SK-N-SH treated with all-trans-retinoic acid at 6 μM for 48 hours (cell line): ENCODE data around the gene FOXJ2.

Experiments used
- ATAC-seq: fragments of 200-7000 bp; cut with Tn5 transposase; 3 replicates; pipeline ENCODE4 v1.9.1; 2020; ENCODE audit warnings: mild to moderate bottlenecking, moderate library complexity
- ARNTL ChIP-seq: fragments of 450-650 bp; formaldehyde crosslinking; IDR thresholded peaks from 2 replicates; pipeline ENCODE4 v1.5.0; 2020; ENCODE audit warnings: low read depth, mild to moderate bottlenecking, moderate library complexity, borderline replicate concordance
- BACH2 ChIP-seq: fragments of 250-450 bp; sonication (Bioruptor Pico); IDR thresholded peaks from 2 replicates; pipeline ENCODE4 v1.9.0; 2021; ENCODE audit warnings: mild to moderate bottlenecking, borderline replicate concordance
- CREB5 ChIP-seq: fragments of 250-450 bp; sonication (Bioruptor Pico); IDR thresholded peaks from 2 replicates; pipeline ENCODE4 v1.5.1; 2020; ENCODE audit warnings: low read depth, mild to moderate bottlenecking, moderate library complexity
- CSRNP3 ChIP-seq: fragments of 250-450 bp; sonication (Bioruptor Pico); IDR thresholded peaks from 2 replicates; pipeline ENCODE4 v1.5.1; 2021; ENCODE audit warnings: mild to moderate bottlenecking, moderate library complexity
- ESRRG ChIP-seq: fragments of 250-450 bp; sonication (Bioruptor Pico); IDR thresholded peaks from 2 replicates; pipeline ENCODE4 v1.6.1; 2021; ENCODE audit warnings: mild to moderate bottlenecking
- ISL1 ChIP-seq: fragments of 250-450 bp; sonication (Bioruptor Pico); IDR thresholded peaks from 2 replicates; pipeline ENCODE4 v2.1.2; 2022; ENCODE audit warnings: mild to moderate bottlenecking, moderate library complexity
- OSR1 ChIP-seq: fragments of 250-450 bp; sonication (Bioruptor Pico); IDR thresholded peaks from 2 replicates; pipeline ENCODE4 v1.8.0; 2022; ENCODE audit warnings: moderate library complexity, mild to moderate bottlenecking, inconsistent platforms
- PATZ1 ChIP-seq: fragments of 250-450 bp; sonication (Bioruptor Pico); IDR thresholded peaks from 2 replicates; pipeline ENCODE4 v1.8.0; 2020; ENCODE audit warnings: mild to moderate bottlenecking, moderate library complexity, borderline replicate concordance
- POU6F1 ChIP-seq: fragments of 250-450 bp; sonication (Bioruptor Pico); IDR thresholded peaks from 2 replicates; pipeline ENCODE4 v1.8.0; 2021; ENCODE audit warnings: low read depth, mild to moderate bottlenecking, moderate library complexity, borderline replicate concordance
- PPARA ChIP-seq: fragments of 250-450 bp; sonication (Bioruptor Pico); IDR thresholded peaks from 2 replicates; pipeline ENCODE4 v1.5.0; 2020; ENCODE audit warnings: mild to moderate bottlenecking, borderline replicate concordance
- RARB ChIP-seq: fragments of 250-450 bp; sonication (Bioruptor Pico); IDR thresholded peaks from 2 replicates; pipeline ENCODE4 v1.8.0; 2021; ENCODE audit warnings: mild to moderate bottlenecking, moderate library complexity
- SNAI2 ChIP-seq: fragments of 250-450 bp; sonication (Bioruptor Pico); IDR thresholded peaks from 2 replicates; pipeline ENCODE4 v1.5.0; 2020; ENCODE audit warnings: mild to moderate bottlenecking, moderate library complexity
- TOX ChIP-seq: fragments of 250-450 bp; sonication (Bioruptor Pico); IDR thresholded peaks from 2 replicates; pipeline ENCODE4 v1.8.0; 2021; ENCODE audit warnings: mild to moderate bottlenecking, moderate library complexity, borderline replicate concordance
- TSHZ2 ChIP-seq: fragments of 250-450 bp; sonication (Bioruptor Pico); IDR thresholded peaks from 2 replicates; pipeline ENCODE4 v1.5.0; 2020; ENCODE audit warnings: mild to moderate bottlenecking, moderate library complexity
- ZC3H10 ChIP-seq: fragments of 250-450 bp; sonication (Bioruptor Pico); IDR thresholded peaks from 2 replicates; pipeline ENCODE4 v1.5.1; 2021; ENCODE audit warnings: mild to moderate bottlenecking, moderate library complexity
- ZFP3 ChIP-seq: fragments of 250-450 bp; sonication (Bioruptor Pico); IDR thresholded peaks from 2 replicates; pipeline ENCODE4 v1.5.0; 2020; ENCODE audit warnings: mild to moderate bottlenecking, moderate library complexity
- ZFP30 ChIP-seq: fragments of 450-650 bp; formaldehyde crosslinking; IDR thresholded peaks from 2 replicates; pipeline ENCODE4 v1.5.0; 2022; ENCODE audit warnings: mild to moderate bottlenecking, moderate library complexity
- ZNF565 ChIP-seq: fragments of 450-650 bp; formaldehyde crosslinking; conservative IDR thresholded peaks from 2 replicates; pipeline ENCODE4 v1.5.0; 2020; ENCODE audit warnings: low read depth, mild to moderate bottlenecking, moderate library complexity
- ZNF70 ChIP-seq: fragments of 450-650 bp; formaldehyde crosslinking; IDR thresholded peaks from 2 replicates; pipeline ENCODE4 v1.5.0; 2020; ENCODE audit warnings: mild to moderate bottlenecking, moderate library complexity
- ZNF8 ChIP-seq: fragments of 450-650 bp; formaldehyde crosslinking; IDR thresholded peaks from 2 replicates; pipeline ENCODE4 v1.5.0; 2020; ENCODE audit warnings: mild to moderate bottlenecking, moderate library complexity

FOXJ2 gene

GRCh38 chr12:8045952-8046944, 13.7 kb downstream of the FOXJ2 start:
- TF ChIP-seq ZNF8 (CRISPR knock-in tag) (no peak), ZC3H10 (CRISPR knock-in tag) (no peak), CSRNP3 (CRISPR knock-in tag) (no peak), ZNF565 (no peak)
- peak; percentile 96 for ATAC-seq

- no peak for ATAC-seq
- TF ChIP-seq ISL1 (CRISPR knock-in tag) (no peak), PATZ1 (CRISPR knock-in tag) (no peak), TOX (CRISPR knock-in tag) (no peak), SNAI2 (no peak), ZFP3 (CRISPR knock-in tag) (no peak), ZNF70 (CRISPR knock-in tag) (no peak), OSR1 (no peak), ZFP30 (CRISPR knock-in tag) (no peak), ZC3H10 (CRISPR knock-in tag) (no peak), ZNF565 (no peak), ZNF8 (CRISPR knock-in tag) (no peak), ARNTL (CRISPR knock-in tag) (no peak), BACH2 (CRISPR knock-in tag) (no peak), ESRRG (CRISPR knock-in tag) (no peak), TSHZ2 (CRISPR knock-in tag) (no peak), POU6F1 (no peak), RARB (CRISPR knock-in tag) (no peak), CREB5 (CRISPR knock-in tag) (no peak), PPARA (CRISPR knock-in tag) (no peak)
Measured at GRCh38 chr12:8047842-8048241, 15.3 kb downstream of the FOXJ2 start.

- no peak for TF ChIP-seq TOX (CRISPR knock-in tag)
- no peak for TF ChIP-seq ZFP3 (CRISPR knock-in tag)
- no peak for TF ChIP-seq ZNF565
- no peak for TF ChIP-seq ISL1 (CRISPR knock-in tag)
- TF ChIP-seq BACH2 (CRISPR knock-in tag) = no peak
- TF ChIP-seq SNAI2 = no peak
- no peak for TF ChIP-seq CREB5 (CRISPR knock-in tag)
- TF ChIP-seq ZFP30 (CRISPR knock-in tag) = no peak
- no peak for ATAC-seq
Measured at GRCh38 chr12:8048906-8049305, 16.4 kb downstream of the FOXJ2 start.
